ENCODE data around the gene MYOZ1. TPM values are rescaled to one million over a fixed set of nuclear protein-coding genes. Genes with fewer than 3 reads are reported as not detected.
"Not testable (repeated sequence)": the region's sequence is repeated elsewhere in the genome, so short reads cannot be mapped to it uniquely, and the experiment has no call there.

The MYOZ1 gene
- total and polyA plus RNA-seq, 2 of the 8 experiments (the other 6 are each of a cell fraction or from before 2014, with no cell fraction given): 2.6 to 3.3 TPM

DNA sequence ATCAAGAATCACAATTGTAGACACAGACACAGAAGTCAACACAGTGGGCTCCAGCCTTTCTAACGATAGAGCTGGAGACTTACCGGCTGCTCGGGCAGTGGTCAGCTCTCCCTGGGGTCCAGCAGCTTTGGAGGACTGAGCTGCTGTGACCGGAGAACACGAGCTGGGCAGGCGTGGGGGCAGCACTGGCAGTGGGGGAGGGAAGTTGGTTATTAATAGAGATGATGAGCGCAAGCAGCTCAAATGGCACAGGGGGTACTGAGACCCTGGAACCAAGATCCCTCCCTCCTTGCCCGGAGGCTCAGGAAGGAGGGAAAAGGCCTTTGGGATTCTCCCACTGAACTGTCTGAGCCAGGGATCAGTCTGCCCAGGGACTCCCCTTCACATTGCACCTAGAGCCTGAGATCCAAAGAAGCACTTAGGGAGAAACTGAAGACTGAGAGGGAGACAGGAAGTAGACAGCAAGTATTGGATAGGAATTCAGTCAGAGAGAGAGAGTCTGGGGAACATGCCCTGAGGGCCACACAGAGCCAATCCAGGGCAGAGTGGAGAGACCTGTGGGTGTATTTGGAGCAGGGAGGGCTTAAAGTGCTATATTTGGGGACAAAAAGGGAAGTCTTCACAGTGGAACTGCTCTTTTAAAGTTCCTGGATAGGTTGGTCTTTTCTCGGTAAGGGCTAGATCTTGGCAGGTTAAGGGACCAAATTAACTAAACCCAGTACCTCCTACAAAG, at the start of gene MYOZ1 (continued):
- no peak for TF ChIP-seq CHD2 (IDR thresholded peaks at IDR 0.05; ENCODE audit: low read length)
- TF ChIP-seq SIRT6 (IDR thresholded peaks at IDR 0.05; ENCODE audit: low read length): no peak
- no peak for TF ChIP-seq TAF7 (optimal IDR thresholded peaks at IDR 0.05; ENCODE audit: borderline replicate concordance, low read depth, low read length)
- no peak for TF ChIP-seq YY1 (IDR thresholded peaks at IDR 0.05; ENCODE audit: low read depth, low read length)
- TF ChIP-seq EP300 (IDR thresholded peaks at IDR 0.05; ENCODE audit: borderline replicate concordance in 1 of 2, low read depth in 2 of 2, low read length in 2 of 2): no peak
- no peak for TF ChIP-seq POLR2AphosphoS5 (IDR thresholded peaks at IDR 0.05; ENCODE audit: low read depth, low read length)
- no peak for TF ChIP-seq NRF1 (IDR thresholded peaks at IDR 0.05; ENCODE audit: low read depth, low read length)
- no peak for TF ChIP-seq CHD1 (IDR thresholded peaks at IDR 0.05; ENCODE audit: low read depth, low read length)
- no peak for TF ChIP-seq TEAD4 (IDR thresholded peaks at IDR 0.05; ENCODE audit: low read depth, low read length)
- TF ChIP-seq ATF2 (IDR thresholded peaks at IDR 0.05; ENCODE audit: low read length): no peak
- no peak for TF ChIP-seq TAF1 (IDR thresholded peaks at IDR 0.05; ENCODE audit: low read depth, low read length)

GRCh38 chr10:73690755-73691154, 49.5 kb upstream of the MYOZ1 start:
- H2AK5ac ChIP-seq (ENCODE audit: low read depth, low read length); H3K23ac ChIP-seq (ENCODE audit: insufficient read length); H3K4me3 ChIP-seq (ENCODE audit: extremely low read depth in 1 of 4, insufficient read depth in 2 of 4, low read depth in 3 of 4, low read length in 4 of 4); H4K20me1 ChIP-seq (replicated peaks in 1 of 2; ENCODE audit: control insufficient read depth in 1 of 2, insufficient read depth in 2 of 2, low read length in 2 of 2); H2BK5ac ChIP-seq (ENCODE audit: low read depth, low read length); H3K9me3 ChIP-seq (ENCODE audit: insufficient read depth in 2 of 2, low read depth in 1 of 2, low read length in 1 of 2); H3K23me2 ChIP-seq (ENCODE audit: low read depth, low read length); H3K9ac ChIP-seq (replicated peaks in 1 of 4; ENCODE audit: extremely low read depth in 1 of 4, low read depth in 3 of 4, low read length in 3 of 4); DNase-seq (ENCODE audit: low read depth in 1 of 2, low spot score in 2 of 2); H3K79me2 ChIP-seq (ENCODE audit: control insufficient read depth in 1 of 2, insufficient read depth in 2 of 2, low read length in 2 of 2); H3K79me1 ChIP-seq (ENCODE audit: low read depth, low read length); H3K14ac ChIP-seq (ENCODE audit: insufficient read length); H4K8ac ChIP-seq (ENCODE audit: extremely low read depth, insufficient read depth, low read length); H4K5ac ChIP-seq (ENCODE audit: insufficient read length, low read depth, low read length); H2BK20ac ChIP-seq (ENCODE audit: low read length); H3K27me3 ChIP-seq (replicated peaks in 1 of 4; ENCODE audit: control insufficient read depth in 3 of 4, extremely low read depth in 1 of 4, insufficient read depth in 3 of 4, low read length in 3 of 4); H2BK15ac ChIP-seq (ENCODE audit: low read length); H4K91ac ChIP-seq (replicated peaks; ENCODE audit: insufficient read length, low read length); H3K36me3 ChIP-seq (ENCODE audit: control insufficient read depth in 2 of 4, insufficient read depth in 4 of 4, low read length in 3 of 4); H3K4me1 ChIP-seq (replicated peaks in 1 of 4; ENCODE audit: control insufficient read depth in 3 of 4, insufficient read depth in 4 of 4, low read length in 3 of 4); H2AFZ ChIP-seq (ENCODE audit: low read length); H3K4ac ChIP-seq (replicated peaks; ENCODE audit: insufficient read length, low read depth, low read length); H3K27ac ChIP-seq (ENCODE audit: low read depth, low read length); CTCF ChIA-PET (ENCODE audit: partially characterized antibody); H3K56ac ChIP-seq (replicated peaks; ENCODE audit: insufficient read length, low read depth, low read length); POLR2A ChIA-PET (ENCODE audit: partially characterized antibody); H2BK12ac ChIP-seq (ENCODE audit: low read depth, low read length); H3K18ac ChIP-seq (ENCODE audit: extremely low read depth, low read length); FAIRE-seq; H2BK120ac ChIP-seq (replicated peaks; ENCODE audit: low read depth, low read length); H3K4me2 ChIP-seq (ENCODE audit: insufficient read depth in 1 of 2, low read depth in 2 of 2, low read length in 2 of 2): not testable (repeated sequence)
- 96% methylated on average over 6 of the region's 6 CpGs; no CpG with 5 or more reads in 1 of the 2 experiments for WGBS, 2 experiments (ENCODE audit: extremely low coverage in 1 of 2, insufficient coverage in 1 of 2, insufficient read length in 1 of 2, insufficient replicate concordance in 2 of 2, low coverage in 1 of 2, low lambda C conversion rate in 2 of 2, missing lambda C conversion rate in 1 of 2)
